HUES6 (cell line): Measurements from ENCODE around the gene IQCM.
"Not testable (repeated sequence)": the region's sequence is repeated elsewhere in the genome, so short reads cannot be mapped to it uniquely, and the experiment has no call there.

Experiments used
- H3K27ac ChIP-seq: 2 replicates; pipeline ENCODE4 v1.7.0; 2013; ENCODE audit warnings: low read depth, mild to moderate bottlenecking, low read length, inconsistent platforms
- H3K27me3 ChIP-seq: 2 replicates; pipeline ENCODE4 v1.6.1; 2013; ENCODE audit warnings: low read length; ENCODE audit not compliant: control insufficient read depth, insufficient read depth
- H3K36me3 ChIP-seq: 2 replicates; pipeline ENCODE4 v1.6.1; 2013; ENCODE audit warnings: low read length; ENCODE audit not compliant: control insufficient read depth, insufficient read depth
- H3K4me1 ChIP-seq: 2 replicates; pipeline ENCODE4 v1.6.1; 2013; ENCODE audit warnings: low read length; ENCODE audit not compliant: control insufficient read depth, insufficient read depth
- H3K4me3 ChIP-seq: 2 replicates; pipeline ENCODE4 v1.5.1; 2013; ENCODE audit warnings: low read depth, low read length
- H3K9ac ChIP-seq: one replicate; pipeline ENCODE4 v1.6.1; 2013; ENCODE audit warnings: mild to moderate bottlenecking, low read length
- H3K9me3 ChIP-seq: 2 replicates; pipeline ENCODE4 v1.6.1; 2013; ENCODE audit warnings: low read depth, low read length; ENCODE audit not compliant: control insufficient read depth, insufficient read depth

Gene IQCM

DNA sequence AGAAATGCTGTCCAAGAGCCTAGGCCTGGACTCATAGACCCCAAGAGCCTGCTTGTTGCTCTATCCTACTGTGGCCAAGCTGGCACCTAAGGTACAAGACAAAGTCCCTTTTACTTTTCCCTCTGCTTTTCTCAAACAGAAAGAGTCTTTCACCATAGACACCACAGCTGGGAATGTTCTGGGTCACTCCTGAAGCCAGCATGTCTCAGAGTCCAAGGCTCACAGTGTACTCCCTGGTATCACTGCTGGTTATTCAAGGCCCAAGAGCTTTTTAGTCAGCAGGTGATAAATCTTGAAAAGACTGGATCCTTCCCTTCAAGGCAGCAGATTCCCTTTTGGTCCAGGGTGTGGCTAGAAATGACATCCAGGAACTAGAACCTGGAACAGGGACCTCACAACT, 328.8 kb downstream of the IQCM start:
- no peak overlapping the region for H3K9ac ChIP-seq
- H3K27ac ChIP-seq = no peak overlapping the region
- no peaks in the 10 kb centered on the region for H3K36me3 ChIP-seq
- H3K9me3 ChIP-seq = no peaks in the 10 kb centered on the region
- H3K27me3 ChIP-seq = no peaks in the 10 kb centered on the region
- H3K4me3 ChIP-seq = no peak overlapping the region
- no peaks in the 10 kb centered on the region for H3K4me1 ChIP-seq

DNA sequence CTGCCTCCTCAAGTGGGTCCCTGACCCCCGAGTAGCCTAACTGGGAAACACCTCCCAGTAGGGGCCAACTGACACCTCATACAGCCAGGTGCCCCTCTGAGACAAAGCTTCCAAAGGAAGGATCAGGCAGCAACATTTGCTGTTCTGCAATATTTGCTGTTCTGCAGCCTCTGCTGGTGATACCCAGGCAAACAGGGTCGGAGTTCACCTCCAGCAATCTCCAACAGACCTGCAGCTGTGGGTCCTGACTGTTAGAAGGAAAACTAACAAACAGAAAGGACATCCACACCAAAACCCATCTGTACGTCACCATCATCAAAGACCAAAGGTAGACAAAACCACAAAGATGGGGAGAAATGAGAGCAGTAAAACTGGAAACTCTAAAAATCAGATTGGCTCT, 347.0 kb downstream of the IQCM start:
- not testable (repeated sequence) for H3K27ac ChIP-seq, H3K4me3 ChIP-seq, H3K9ac ChIP-seq, H3K4me1 ChIP-seq, H3K36me3 ChIP-seq, H3K9me3 ChIP-seq, H3K27me3 ChIP-seq

- H3K4me3 ChIP-seq = no peak overlapping the region
- no peak overlapping the region for H3K27ac ChIP-seq
- no peaks in the 10 kb centered on the region for H3K36me3 ChIP-seq
- H3K27me3 ChIP-seq = no peaks in the 10 kb centered on the region
- no peaks in the 10 kb centered on the region for H3K4me1 ChIP-seq
- peaks cover 7% of the 10 kb centered on the region for H3K9me3 ChIP-seq
- H3K9ac ChIP-seq = no peak overlapping the region
Observed at GRCh38 chr4:149466446-149466845, 349.2 kb downstream of the IQCM start.

GRCh38 chr4:149465955-149466354, 349.7 kb downstream of the IQCM start:
- Histone ChIP-seq H3K27me3 (no peaks in the 10 kb centered on the region), H3K9ac (no peak overlapping the region), H3K4me3 (no peak overlapping the region), H3K36me3 (no peaks in the 10 kb centered on the region), H3K27ac (no peak overlapping the region), H3K4me1 (no peaks in the 10 kb centered on the region), H3K9me3 (peaks cover 7% of the 10 kb centered on the region)

GRCh38 chr4:149443537-149443936, 372.1 kb downstream of the IQCM start:
- H3K27me3 ChIP-seq = no peaks in the 10 kb centered on the region
- H3K36me3 ChIP-seq = no peaks in the 10 kb centered on the region
- no peak overlapping the region for H3K9ac ChIP-seq
- H3K9me3 ChIP-seq = no peaks in the 10 kb centered on the region
- H3K27ac ChIP-seq = no peak overlapping the region
- no peaks in the 10 kb centered on the region for H3K4me1 ChIP-seq
- no peak overlapping the region for H3K4me3 ChIP-seq

DNA sequence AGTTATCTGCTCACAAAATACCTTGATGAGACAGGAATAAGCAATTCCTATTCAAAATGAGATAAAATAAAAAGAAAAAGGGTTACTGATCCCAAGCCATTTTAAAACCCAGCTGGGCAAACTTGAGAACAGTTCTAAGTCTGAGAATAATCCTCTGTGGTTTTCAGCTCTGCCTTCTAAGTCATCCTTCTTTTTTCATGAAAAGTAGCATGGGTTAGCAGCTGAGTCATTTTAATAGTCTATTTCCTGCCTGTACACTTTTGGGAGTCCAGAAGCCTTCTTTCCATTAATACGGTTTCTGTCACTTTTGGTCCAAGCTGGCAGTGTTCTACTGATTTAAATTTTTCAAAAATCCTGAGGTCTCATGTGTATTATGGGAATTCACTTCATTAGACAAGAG, 374.3 kb downstream of the IQCM start:
- no peaks in the 10 kb centered on the region for H3K4me1 ChIP-seq
- H3K4me3 ChIP-seq = no peak overlapping the region
- no peaks in the 10 kb centered on the region for H3K36me3 ChIP-seq
- no peaks in the 10 kb centered on the region for H3K27me3 ChIP-seq
- H3K27ac ChIP-seq = no peak overlapping the region
- H3K9me3 ChIP-seq = no peaks in the 10 kb centered on the region
- no peak overlapping the region for H3K9ac ChIP-seq

DNA sequence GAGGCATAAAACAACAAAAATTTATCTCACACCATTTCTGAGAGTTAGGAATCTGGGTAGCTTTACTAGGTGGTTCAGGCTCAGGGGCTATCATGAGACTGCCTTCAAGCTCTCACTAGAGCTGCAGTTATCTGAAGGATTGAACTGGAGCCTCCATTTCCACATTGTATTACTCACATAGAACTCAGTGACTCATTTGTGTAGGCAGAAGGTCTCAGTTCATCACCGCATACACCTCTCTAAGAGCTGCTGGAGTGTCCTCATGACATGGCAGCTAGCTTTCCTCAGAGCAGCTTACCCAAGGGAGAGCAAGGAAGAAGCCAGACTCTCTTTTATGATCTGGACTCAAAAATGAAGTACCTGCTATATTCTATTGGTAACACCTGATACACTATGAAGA, 389.2 kb downstream of the IQCM start:
- Histone ChIP-seq H3K36me3 (no peaks in the 10 kb centered on the region), H3K9me3 (no peaks in the 10 kb centered on the region), H3K4me1 (no peaks in the 10 kb centered on the region)

DNA sequence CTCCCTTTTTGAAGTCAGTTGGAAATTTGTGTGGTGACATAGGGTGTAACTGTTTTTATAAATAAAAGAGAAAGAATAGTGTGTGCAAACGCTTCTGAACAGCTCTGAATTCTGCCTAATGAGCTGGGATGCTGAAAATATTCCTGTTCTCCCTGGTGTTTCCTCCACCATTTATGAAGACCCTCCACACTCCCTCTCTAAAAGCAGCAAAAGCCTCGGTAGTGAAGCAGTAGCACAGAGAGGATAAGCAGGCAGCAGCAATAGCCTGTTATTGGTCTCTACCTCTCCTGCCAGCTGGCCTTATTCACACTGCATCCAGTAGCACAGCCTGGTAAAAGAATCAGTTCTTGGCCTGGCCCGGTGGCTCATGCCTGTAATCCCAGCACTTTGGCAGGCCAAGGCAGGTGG, 406.1 kb downstream of the IQCM start:
- H3K36me3 ChIP-seq = no peaks in the 10 kb centered on the region
- H3K27ac ChIP-seq = no peak overlapping the region
- no peaks in the 10 kb centered on the region for H3K4me1 ChIP-seq
- no peaks in the 10 kb centered on the region for H3K9me3 ChIP-seq
- H3K4me3 ChIP-seq = no peak overlapping the region
- H3K9ac ChIP-seq = no peak overlapping the region
- no peaks in the 10 kb centered on the region for H3K27me3 ChIP-seq

More for the DNA sequence above, 389.2 kb downstream of the IQCM start:
- Histone ChIP-seq H3K27ac (no peak overlapping the region), H3K9ac (no peak overlapping the region), H3K4me3 (no peak overlapping the region), H3K27me3 (no peaks in the 10 kb centered on the region)

DNA sequence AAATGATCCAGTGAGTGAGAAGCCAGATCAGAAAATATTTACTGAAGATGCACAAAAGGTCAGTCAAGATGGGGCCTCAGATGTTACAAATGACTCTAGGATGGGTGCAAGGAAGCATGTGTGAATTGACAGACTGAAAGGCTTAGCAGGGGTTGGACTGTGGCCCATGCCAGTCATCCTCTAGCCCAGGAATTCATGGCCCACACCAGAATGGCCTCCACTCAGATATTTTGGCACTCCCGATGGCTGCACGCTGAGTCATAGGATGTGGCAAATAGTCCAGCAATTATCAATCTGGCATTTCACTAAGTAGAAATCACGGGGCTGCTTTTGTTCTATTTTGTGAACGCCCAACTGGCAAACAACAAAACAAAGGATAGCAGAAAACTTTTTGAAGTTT, 406.5 kb downstream of the IQCM start:
- Histone ChIP-seq H3K4me1 (no peaks in the 10 kb centered on the region), H3K36me3 (no peaks in the 10 kb centered on the region), H3K4me3 (no peak overlapping the region), H3K9ac (no peak overlapping the region), H3K27me3 (no peaks in the 10 kb centered on the region), H3K9me3 (no peaks in the 10 kb centered on the region), H3K27ac (no peak overlapping the region)

DNA sequence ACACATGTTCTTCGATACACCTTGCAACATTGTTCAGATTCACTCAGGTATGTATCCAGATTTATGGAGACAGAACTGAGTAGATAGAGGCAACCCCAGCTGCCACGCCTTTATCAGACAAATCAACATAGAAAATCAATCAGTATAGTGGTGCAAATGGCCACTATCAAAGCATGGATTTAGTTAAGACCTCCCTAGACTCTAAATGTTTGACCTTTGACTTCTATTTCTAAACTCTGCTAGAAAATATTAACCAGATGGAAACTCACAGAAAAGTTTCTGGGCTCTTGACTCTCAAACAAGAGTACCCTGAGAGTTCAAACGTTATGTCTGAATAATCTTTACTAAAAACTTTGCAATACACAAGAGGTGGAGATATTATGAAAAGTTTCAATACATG, 411.5 kb downstream of the IQCM start:
- Histone ChIP-seq H3K36me3 (no peaks in the 10 kb centered on the region), H3K27me3 (no peaks in the 10 kb centered on the region), H3K4me1 (no peaks in the 10 kb centered on the region), H3K4me3 (no peak overlapping the region), H3K27ac (no peak overlapping the region), H3K9ac (no peak overlapping the region), H3K9me3 (no peaks in the 10 kb centered on the region)

GRCh38 chr4:149403081-149403480, 412.6 kb downstream of the IQCM start:
- no peaks in the 10 kb centered on the region for H3K4me1 ChIP-seq
- H3K36me3 ChIP-seq = no peaks in the 10 kb centered on the region
- H3K9me3 ChIP-seq = no peaks in the 10 kb centered on the region
- no peak overlapping the region for H3K9ac ChIP-seq
- no peaks in the 10 kb centered on the region for H3K27me3 ChIP-seq
- H3K4me3 ChIP-seq = no peak overlapping the region
- no peak overlapping the region for H3K27ac ChIP-seq

- Histone ChIP-seq H3K9ac (no peak overlapping the region), H3K27me3 (no peaks in the 10 kb centered on the region), H3K36me3 (no peaks in the 10 kb centered on the region), H3K9me3 (no peaks in the 10 kb centered on the region), H3K27ac (no peak overlapping the region), H3K4me1 (no peaks in the 10 kb centered on the region), H3K4me3 (no peak overlapping the region)
Observed at GRCh38 chr4:149398993-149399392, 416.6 kb downstream of the IQCM start.
